ENCODE data around the gene SMYD2. TPM values are rescaled to one million over a fixed set of nuclear protein-coding genes. Genes with fewer than 3 reads are reported as not detected.

Gene SMYD2
- total RNA-seq, 1 donor from 2014 or later = 18.3 TPM

- DNase-seq (no peak), ATAC-seq (ENCODE audit: low read depth) (no peak)
- ChIA-PET CTCF (no interaction called here), POLR2A (no interaction called here)
- Mint-ChIP-seq H3K9me3 (no peaks in the 10 kb centered on the region), H3K36me3 (ENCODE audit: low read depth) (no peaks in the 10 kb centered on the region), H3K4me3 (no peak overlapping the region), H3K27me3 (peaks cover 32% of the 10 kb centered on the region), H3K27ac (no peak overlapping the region), H3K4me1 (no peaks in the 10 kb centered on the region)
- TF ChIP-seq, protein P1, sequence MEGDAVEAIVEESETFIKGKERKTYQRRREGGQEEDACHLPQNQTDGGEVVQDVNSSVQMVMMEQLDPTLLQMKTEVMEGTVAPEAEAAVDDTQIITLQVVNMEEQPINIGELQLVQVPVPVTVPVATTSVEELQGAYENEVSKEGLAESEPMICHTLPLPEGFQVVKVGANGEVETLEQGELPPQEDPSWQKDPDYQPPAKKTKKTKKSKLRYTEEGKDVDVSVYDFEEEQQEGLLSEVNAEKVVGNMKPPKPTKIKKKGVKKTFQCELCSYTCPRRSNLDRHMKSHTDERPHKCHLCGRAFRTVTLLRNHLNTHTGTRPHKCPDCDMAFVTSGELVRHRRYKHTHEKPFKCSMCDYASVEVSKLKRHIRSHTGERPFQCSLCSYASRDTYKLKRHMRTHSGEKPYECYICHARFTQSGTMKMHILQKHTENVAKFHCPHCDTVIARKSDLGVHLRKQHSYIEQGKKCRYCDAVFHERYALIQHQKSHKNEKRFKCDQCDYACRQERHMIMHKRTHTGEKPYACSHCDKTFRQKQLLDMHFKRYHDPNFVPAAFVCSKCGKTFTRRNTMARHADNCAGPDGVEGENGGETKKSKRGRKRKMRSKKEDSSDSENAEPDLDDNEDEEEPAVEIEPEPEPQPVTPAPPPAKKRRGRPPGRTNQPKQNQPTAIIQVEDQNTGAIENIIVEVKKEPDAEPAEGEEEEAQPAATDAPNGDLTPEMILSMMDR (IDR thresholded peaks at IDR 0.05) = no peak
- intact Hi-C loops (cut with micrococcal nuclease) = no loop called here
Observed at GRCh38 chr1:214244252-214244651, 36.7 kb upstream of the SMYD2 start.

- TF ChIP-seq, protein P1 (IDR thresholded peaks at IDR 0.05) = no peak
- ChIA-PET CTCF (no interaction called here), POLR2A (no interaction called here)
- intact Hi-C loops (cut with micrococcal nuclease) = no loop called here
- Mint-ChIP-seq H3K36me3 (ENCODE audit: low read depth) (no peaks in the 10 kb centered on the region), H3K9me3 (no peaks in the 10 kb centered on the region), H3K4me3 (no peak overlapping the region), H3K4me1 (no peaks in the 10 kb centered on the region), H3K27ac (no peak overlapping the region), H3K27me3 (peaks cover 33% of the 10 kb centered on the region)
- no peak for ATAC-seq (ENCODE audit: low read depth)
- DNase-seq = no peak
Observed at GRCh38 chr1:214244841-214245240, 36.1 kb upstream of the SMYD2 start.

DNA sequence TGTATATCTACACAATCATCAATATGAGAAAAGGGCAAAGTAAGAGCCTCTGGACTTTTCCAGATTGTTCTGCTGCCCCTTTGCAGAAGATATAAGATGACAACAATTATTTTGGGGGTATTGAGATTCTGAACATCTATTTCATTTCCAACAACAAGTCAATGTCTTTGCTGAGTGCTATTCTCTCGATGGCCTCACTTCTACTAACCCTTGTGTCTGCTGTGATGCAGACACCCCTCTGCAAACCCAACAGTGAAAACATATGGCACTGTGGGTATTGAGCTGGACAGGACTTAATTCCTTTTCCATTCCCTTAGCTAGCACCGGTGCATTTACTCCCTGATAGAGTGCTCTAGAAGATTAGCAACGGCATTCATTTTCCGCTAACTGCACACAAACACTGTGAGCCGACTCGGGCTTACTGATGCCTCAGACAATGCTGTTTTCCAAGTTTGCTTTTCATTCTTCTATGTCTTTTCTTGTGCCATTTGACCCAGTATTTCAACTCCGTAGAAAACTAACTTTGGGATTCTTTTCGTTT is 33.4 kb upstream of the SMYD2 start:
- POLR2A ChIA-PET = no interaction called here
- ATAC-seq (ENCODE audit: low read depth) = no peak
- Mint-ChIP-seq H3K4me1 (no peaks in the 10 kb centered on the region), H3K27ac (no peak overlapping the region), H3K4me3 (no peak overlapping the region), H3K27me3 (peaks cover 31% of the 10 kb centered on the region), H3K9me3 (no peaks in the 10 kb centered on the region), H3K36me3 (ENCODE audit: low read depth) (no peaks in the 10 kb centered on the region)
- DNase-seq = no peak
- intact Hi-C loops (cut with micrococcal nuclease) = no loop called here
- TF ChIP-seq, protein P1 (IDR thresholded peaks at IDR 0.05) = no peak
- CTCF ChIA-PET = no interaction called here

DNA sequence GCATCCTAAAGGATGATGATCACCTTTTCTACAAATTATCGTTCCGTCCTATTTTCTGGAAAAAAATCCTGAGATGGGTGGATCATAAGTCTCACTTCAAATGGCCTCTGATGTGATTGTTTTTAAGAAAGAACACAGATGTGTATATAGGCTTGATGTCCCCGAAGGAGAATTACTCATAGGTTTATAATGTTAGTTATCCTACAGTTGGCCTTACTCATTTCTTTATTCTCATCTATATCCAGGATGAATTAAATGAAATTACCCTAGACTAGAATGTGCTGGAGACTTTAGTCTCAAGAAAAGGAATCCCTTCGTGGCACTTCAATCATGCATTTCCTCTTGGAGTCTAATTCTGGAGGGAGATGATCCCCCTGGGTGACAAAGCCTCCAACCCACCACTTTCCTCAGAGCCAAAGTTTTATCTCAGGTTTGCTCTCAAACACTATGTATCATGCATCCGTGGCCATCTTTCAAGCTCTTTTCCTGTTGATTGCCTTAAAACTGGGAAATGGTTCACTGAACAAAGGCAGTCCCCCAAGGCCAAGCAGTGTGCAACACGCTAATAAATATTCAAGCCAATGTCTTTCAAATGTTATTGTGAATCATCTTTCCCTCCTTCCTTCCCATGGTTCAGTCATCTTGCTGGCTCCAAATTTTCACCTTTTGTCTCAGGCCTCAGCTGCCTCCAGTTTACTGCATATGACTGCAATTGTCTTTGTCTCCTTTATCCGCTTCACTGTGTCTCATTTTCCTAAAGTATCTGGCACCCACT is 32.5 kb upstream of the SMYD2 start:
- POLR2A ChIA-PET = no interaction called here
- no peak overlapping the region for H3K4me3 Mint-ChIP-seq
- H3K27ac Mint-ChIP-seq = no peak overlapping the region
- DNase-seq (no peak), ATAC-seq (ENCODE audit: low read depth) (no peak)
- H3K9me3 Mint-ChIP-seq = no peaks in the 10 kb centered on the region
- intact Hi-C loops (cut with micrococcal nuclease) = no loop called here
- H3K27me3 Mint-ChIP-seq = peaks cover 30% of the 10 kb centered on the region
- H3K36me3 Mint-ChIP-seq (ENCODE audit: low read depth) = no peaks in the 10 kb centered on the region
- TF ChIP-seq, protein P1 (IDR thresholded peaks at IDR 0.05) = no peak
- CTCF ChIA-PET = no interaction called here
- no peaks in the 10 kb centered on the region for H3K4me1 Mint-ChIP-seq

DNA sequence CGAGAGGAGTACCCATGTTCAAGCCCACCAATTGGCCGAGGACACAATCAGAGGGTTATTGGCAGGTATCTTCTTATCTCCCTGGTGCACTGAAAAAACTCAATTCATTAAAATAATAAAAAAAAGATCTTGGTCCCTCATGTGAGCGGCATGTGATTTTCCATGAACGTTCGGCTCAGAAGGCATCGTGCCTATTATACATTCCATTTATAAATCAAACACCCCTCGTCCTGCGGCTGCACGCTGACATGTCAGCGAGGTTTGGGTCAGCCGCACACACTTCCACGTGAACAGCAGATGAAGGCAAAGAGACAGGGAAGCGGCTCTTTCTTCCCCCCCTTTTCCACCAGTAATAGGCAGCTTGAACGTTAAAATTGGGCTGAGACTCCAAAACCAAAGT is 31.3 kb upstream of the SMYD2 start:
- ChIA-PET POLR2A (no interaction called here), CTCF (no interaction called here)
- Mint-ChIP-seq H3K4me1 (no peaks in the 10 kb centered on the region), H3K27me3 (peaks cover 27% of the 10 kb centered on the region), H3K4me3 (no peak overlapping the region), H3K36me3 (ENCODE audit: low read depth) (no peaks in the 10 kb centered on the region), H3K9me3 (no peaks in the 10 kb centered on the region), H3K27ac (no peak overlapping the region)
- ATAC-seq (ENCODE audit: low read depth) = no peak
- no peak for DNase-seq
- TF ChIP-seq, protein P1 (IDR thresholded peaks at IDR 0.05) = no peak
- intact Hi-C loops (cut with micrococcal nuclease) = no loop called here

Data from activated B cell treated with CpG ODN at 0.5 μM for 24 hours (primary cell).